Measurements from ENCODE around the gene C13orf46.

C13orf46 gene

GRCh38 chr13:114019367-114019766, 45.5 kb upstream of the C13orf46 start:
- no peak for TF ChIP-seq CTCF (IDR thresholded peaks at IDR 0.05; ENCODE audit: low read depth, low read length, missing control alignments)
- no peak for DNase-seq (ENCODE audit: low read depth)
- in situ Hi-C loops (cut with HindIII; ENCODE audit: low sequenced_read_pairs), result no loop called here
- H3K4me3 ChIP-seq (ENCODE audit: low read depth, low read length), result no peak overlapping the region

GRCh38 chr13:114018461-114019055, 44.7 kb upstream of the C13orf46 start:
- H3K4me3 ChIP-seq (ENCODE audit: low read depth, low read length), result no peak overlapping the region
- in situ Hi-C loops (cut with HindIII; ENCODE audit: low sequenced_read_pairs), result no loop called here
- no peak for DNase-seq (ENCODE audit: low read depth)
- TF ChIP-seq CTCF (IDR thresholded peaks at IDR 0.05; ENCODE audit: low read depth, low read length, missing control alignments), result no peak

GRCh38 chr13:114017966-114018365, 44.1 kb upstream of the C13orf46 start:
- DNase-seq (ENCODE audit: low read depth), result no peak
- H3K4me3 ChIP-seq (ENCODE audit: low read depth, low read length), result no peak overlapping the region
- in situ Hi-C loops (cut with HindIII; ENCODE audit: low sequenced_read_pairs), result no loop called here
- TF ChIP-seq CTCF (IDR thresholded peaks at IDR 0.05; ENCODE audit: low read depth, low read length, missing control alignments), result no peak

GRCh38 chr13:114017028-114017630, 43.3 kb upstream of the C13orf46 start:
- peak; percentile 39 for DNase-seq (ENCODE audit: low read depth)
- H3K4me3 ChIP-seq (ENCODE audit: low read depth, low read length), result no peak overlapping the region
- TF ChIP-seq CTCF (IDR thresholded peaks at IDR 0.05; ENCODE audit: low read depth, low read length, missing control alignments), result peak; percentile 56
- in situ Hi-C loops (cut with HindIII; ENCODE audit: low sequenced_read_pairs), result no loop called here

GRCh38 chr13:114016321-114017027, 42.6 kb upstream of the C13orf46 start:
- no peak for DNase-seq (ENCODE audit: low read depth)
- no peak for TF ChIP-seq CTCF (IDR thresholded peaks at IDR 0.05; ENCODE audit: low read depth, low read length, missing control alignments)
- in situ Hi-C loops (cut with HindIII; ENCODE audit: low sequenced_read_pairs), result no loop called here
- no peak overlapping the region for H3K4me3 ChIP-seq (ENCODE audit: low read depth, low read length)

GRCh38 chr13:114015969-114016295, 42.1 kb upstream of the C13orf46 start:
- in situ Hi-C loops (cut with HindIII; ENCODE audit: low sequenced_read_pairs), result no loop called here
- DNase-seq (ENCODE audit: low read depth), result no peak
- TF ChIP-seq CTCF (IDR thresholded peaks at IDR 0.05; ENCODE audit: low read depth, low read length, missing control alignments), result no peak
- H3K4me3 ChIP-seq (ENCODE audit: low read depth, low read length), result no peak overlapping the region
